Mesenteric fat pad (tissue), 1 donor: Measurements from ENCODE around the gene ACD. TPM values are rescaled to one million over a fixed set of nuclear protein-coding genes. Genes with fewer than 3 reads are reported as not detected.
"Not testable (repeated sequence)": the region's sequence is repeated elsewhere in the genome, so short reads cannot be mapped to it uniquely, and the experiment has no call there.

Experiments used
- DNase-seq: peaks from one replicate; pipeline ENCODE4 v3.0.0-alpha.2; 2020; ENCODE audit warnings: low spot score
- long read RNA-seq: library from polyadenylated mRNA; unstranded; transcript quantifications from one replicate; pipeline ENCODE4 v2.0.0, GENCODE V29; 2020
- total RNA-seq: library from RNA; stranded (reverse); fragmentation: NEBNext Ultra II Directional; extraction: Animal tissue kit (Norgen Biotek cat#: 25700); gene quantifications from one replicate; pipeline ENCODE4 v1.2.1, GENCODE V29; 2021
- donor health status: DM: yes; HTN: yes; CAD: no.

Gene ACD
- total RNA-seq = 11.5 TPM
- long read RNA-seq, transcript ACD-214 (12 exons, 2,065 nt) = major isoform, 5 of 10 reads
- long read RNA-seq, partial matches to known transcripts = 0 of 10 reads
- long read RNA-seq, other reads (novel, unspliced or antisense) = 5 of 10 reads

GRCh38 chr16:67659675-67660563, at the start of gene ACD:
TSS of gene ACD (minus strand) at chr16:67660260. CDS start at chr16:67660220, 40 bp downstream.
- peak; percentile 95 for DNase-seq

GRCh38 chr16:67709050-67709449, 49.0 kb upstream of the ACD start:
- DNase-seq = no peak

- no peak for DNase-seq
Measured at GRCh38 chr16:67708368-67708771, 48.3 kb upstream of the ACD start.

GRCh38 chr16:67707790-67708189, 47.7 kb upstream of the ACD start:
- no peak for DNase-seq

- DNase-seq = no peak
Measured at GRCh38 chr16:67707210-67707609, 47.1 kb upstream of the ACD start.

- DNase-seq = no peak
Measured at GRCh38 chr16:67704110-67704509, 44.0 kb upstream of the ACD start.

- DNase-seq = no peak
Measured at GRCh38 chr16:67703626-67704025, 43.6 kb upstream of the ACD start.

- no peak for DNase-seq
Measured at GRCh38 chr16:67702130-67702529, 42.1 kb upstream of the ACD start.

- DNase-seq = no peak
Measured at GRCh38 chr16:67701420-67701819, 41.4 kb upstream of the ACD start.

GRCh38 chr16:67699265-67699664, 39.2 kb upstream of the ACD start:
- DNase-seq = no peak

- DNase-seq = no peak
Measured at GRCh38 chr16:67697422-67698185, 37.5 kb upstream of the ACD start.

GRCh38 chr16:67694611-67695010, 34.6 kb upstream of the ACD start:
- no peak for DNase-seq

GRCh38 chr16:67693517-67694285, 33.6 kb upstream of the ACD start:
- DNase-seq = not testable (repeated sequence)

GRCh38 chr16:67685388-67686112, 25.5 kb upstream of the ACD start:
- DNase-seq = no peak

GRCh38 chr16:67683767-67684166, 23.7 kb upstream of the ACD start:
- no peak for DNase-seq

GRCh38 chr16:67679935-67680897, 20.2 kb upstream of the ACD start:
- no peak for DNase-seq

- DNase-seq = no peak
Measured at GRCh38 chr16:67678354-67679023, 18.4 kb upstream of the ACD start.

GRCh38 chr16:67677712-67678111, 17.7 kb upstream of the ACD start:
- no peak for DNase-seq

- DNase-seq = no peak
Measured at GRCh38 chr16:67676939-67677338, 16.9 kb upstream of the ACD start.
